ENCODE results near the gene TALDO1.

TALDO1 gene

DNA sequence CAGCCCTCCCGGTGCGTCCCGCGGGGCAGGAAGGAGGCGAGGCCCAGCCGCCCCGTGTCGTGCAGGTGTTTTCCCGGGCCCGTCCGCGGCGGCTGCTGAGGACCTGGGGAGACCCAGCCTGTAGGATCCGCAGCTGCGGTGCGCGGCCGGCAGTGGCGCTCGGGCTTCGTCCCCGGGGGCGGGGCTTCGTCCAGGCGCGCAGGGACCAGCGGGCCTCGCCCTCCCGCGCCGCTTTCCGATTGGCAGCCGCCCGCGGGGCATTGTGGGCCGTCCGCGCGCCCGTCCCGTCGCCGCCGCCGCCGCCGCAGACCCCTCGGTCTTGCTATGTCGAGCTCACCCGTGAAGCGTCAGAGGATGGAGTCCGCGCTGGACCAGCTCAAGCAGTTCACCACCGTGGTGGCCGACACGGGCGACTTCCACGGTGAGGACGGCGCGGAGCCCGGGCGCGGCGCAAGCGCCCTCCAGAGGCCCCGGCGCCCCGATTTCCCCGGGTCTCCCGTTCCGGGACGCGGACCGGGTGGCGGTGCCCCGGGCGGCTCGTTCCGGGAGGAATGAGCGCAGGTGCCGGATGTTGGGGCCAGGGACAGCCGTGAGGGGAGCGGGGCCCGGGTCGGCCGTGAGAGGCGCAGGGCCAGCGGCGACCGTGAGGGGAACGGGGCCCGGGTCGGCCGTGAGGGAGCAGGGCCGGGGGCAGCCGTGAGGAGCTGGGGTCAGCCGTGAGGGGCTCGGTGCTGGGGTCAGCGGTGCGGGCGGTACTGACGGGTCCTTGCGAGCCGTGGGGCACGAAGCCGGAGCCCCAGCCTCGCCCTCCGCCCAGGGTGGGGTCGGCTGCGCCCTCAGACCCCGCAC lies at the start of gene TALDO1:
TALDO1 (plus strand) TSS at position 307 of the 849 bp plus-strand sequence; CDS start at position 325, 18 bp downstream.
- DNase-seq = peak; percentile 51

DNA sequence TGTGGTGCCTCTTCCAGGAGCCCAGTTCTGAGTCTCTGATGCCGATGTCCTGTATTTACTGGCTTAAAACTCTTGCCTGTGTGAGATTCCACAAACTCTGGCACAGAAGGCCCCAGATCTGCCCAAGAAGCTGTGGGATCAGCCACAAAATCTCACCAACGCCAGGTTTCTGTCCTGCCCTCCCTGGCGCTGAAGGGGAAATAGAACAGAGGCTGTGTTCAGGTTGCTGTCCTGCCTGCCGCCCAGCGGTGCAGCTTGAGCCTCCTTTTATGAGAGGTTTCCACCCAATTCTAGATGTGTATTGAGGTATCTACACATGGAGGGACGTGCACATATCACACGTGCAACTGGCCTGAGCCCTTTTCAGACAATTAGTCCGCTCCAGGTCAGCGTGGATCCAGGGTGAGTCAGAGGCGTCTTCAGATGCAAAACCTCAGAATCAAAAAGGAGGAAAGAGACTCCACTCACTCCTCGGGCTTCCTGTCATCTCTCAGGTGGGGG lies 49.4 kb upstream of the TALDO1 start:
- no peak for DNase-seq

DNA sequence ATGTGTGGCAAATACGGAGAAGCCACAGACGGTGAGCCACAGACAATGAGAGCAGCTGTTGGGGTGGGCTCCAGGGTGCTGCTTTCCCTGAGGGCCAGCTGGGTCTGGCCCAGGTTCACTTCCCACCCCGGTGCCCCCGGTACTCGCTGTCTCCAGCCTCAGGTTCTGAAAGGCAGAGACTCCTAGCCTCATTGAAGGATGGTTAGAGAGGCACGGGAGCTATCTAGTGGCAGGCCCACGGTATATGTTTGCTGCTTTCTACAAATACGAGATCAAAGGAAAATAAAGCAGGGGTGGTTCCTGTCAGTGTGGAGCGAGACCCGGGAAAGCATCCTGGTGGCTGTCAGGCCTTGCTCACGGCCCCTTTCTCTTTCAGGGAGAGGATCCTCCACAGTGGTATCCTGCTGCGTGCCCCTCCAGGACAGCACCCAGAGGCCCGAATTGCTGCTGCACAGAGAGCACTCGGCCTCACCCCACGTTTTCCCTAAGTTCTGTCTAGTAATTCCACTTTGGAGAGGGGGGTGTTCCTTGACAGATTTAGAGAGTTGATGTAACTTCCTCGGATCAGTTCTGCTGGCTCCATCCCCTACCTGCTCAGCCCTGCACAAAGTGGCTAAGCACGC lies 48.7 kb upstream of the TALDO1 start:
- DNase-seq = no peak

DNA sequence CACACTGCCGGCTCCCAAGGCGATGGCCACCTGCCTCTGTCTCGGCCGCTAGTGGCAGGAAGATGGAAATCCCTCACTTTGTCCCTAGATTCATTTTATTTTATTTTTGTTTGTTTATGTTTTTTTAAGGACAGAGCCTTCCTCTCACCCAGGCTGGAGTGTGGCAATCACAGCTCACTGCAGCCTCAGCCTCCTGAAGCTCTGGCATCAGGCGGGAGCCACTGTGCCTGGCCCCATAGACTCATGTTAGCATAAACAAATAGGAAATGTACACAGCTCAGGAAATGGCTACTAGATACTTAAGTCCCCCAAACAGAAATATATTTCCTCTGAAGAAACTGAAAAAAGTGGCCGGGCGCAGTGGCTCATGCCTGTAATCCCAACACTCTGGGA lies 48.2 kb upstream of the TALDO1 start:
- DNase-seq = no peak

DNA sequence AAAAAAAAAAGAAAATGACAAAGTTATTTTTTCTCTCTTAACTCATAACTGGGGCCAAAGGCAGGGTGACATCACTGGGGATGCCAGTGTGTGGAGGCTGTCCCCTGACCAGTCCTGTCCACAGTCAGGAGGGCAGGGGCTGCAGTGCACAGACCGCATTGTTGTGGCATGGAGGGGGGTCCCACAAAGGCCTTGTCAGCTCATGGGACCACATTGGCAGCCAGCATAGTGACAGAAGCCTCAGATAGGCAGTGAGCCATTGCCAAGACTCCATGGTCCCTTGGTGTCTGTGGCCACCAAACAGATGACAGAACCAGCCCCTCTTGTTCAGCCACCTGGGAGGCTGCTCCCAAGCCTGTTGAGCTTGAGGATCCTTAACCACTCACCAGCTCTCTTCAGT lies 47.5 kb upstream of the TALDO1 start:
- no peak for DNase-seq

DNA sequence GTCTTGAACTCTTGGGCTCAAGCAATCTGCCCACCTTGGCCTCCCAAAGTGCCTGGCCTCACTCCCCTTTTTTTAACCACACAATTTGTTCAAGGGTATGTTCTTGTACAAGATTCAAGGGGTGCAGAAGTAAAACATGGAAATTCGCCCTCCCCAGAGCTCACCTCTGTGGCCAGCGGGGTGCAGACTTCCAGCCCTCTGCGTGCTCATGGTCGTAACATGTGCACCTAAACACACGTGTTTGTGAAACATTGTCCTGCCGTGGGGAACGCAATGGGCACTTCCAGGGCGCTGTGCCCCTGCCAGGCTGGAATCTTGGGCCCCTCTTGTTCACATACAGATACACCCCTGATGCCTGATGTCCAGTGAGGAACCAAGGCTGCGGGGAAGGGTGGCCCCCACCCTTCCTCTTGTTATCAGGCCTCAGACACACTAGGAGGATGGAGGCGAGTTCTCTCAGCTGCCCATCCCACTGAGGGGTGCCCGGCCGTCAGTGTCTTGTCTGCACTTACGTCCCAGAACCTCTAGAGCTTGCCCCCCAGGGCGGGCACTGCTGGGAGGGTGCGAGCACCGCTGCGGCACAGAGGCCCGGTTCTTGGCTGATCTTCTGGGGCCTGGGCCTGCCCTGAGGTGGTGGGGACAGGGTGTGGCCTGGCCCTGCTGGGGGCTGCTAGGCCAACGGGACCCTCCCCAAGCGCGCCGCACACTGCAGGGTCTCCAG lies 45.4 kb upstream of the TALDO1 start:
- no peak for DNase-seq

DNA sequence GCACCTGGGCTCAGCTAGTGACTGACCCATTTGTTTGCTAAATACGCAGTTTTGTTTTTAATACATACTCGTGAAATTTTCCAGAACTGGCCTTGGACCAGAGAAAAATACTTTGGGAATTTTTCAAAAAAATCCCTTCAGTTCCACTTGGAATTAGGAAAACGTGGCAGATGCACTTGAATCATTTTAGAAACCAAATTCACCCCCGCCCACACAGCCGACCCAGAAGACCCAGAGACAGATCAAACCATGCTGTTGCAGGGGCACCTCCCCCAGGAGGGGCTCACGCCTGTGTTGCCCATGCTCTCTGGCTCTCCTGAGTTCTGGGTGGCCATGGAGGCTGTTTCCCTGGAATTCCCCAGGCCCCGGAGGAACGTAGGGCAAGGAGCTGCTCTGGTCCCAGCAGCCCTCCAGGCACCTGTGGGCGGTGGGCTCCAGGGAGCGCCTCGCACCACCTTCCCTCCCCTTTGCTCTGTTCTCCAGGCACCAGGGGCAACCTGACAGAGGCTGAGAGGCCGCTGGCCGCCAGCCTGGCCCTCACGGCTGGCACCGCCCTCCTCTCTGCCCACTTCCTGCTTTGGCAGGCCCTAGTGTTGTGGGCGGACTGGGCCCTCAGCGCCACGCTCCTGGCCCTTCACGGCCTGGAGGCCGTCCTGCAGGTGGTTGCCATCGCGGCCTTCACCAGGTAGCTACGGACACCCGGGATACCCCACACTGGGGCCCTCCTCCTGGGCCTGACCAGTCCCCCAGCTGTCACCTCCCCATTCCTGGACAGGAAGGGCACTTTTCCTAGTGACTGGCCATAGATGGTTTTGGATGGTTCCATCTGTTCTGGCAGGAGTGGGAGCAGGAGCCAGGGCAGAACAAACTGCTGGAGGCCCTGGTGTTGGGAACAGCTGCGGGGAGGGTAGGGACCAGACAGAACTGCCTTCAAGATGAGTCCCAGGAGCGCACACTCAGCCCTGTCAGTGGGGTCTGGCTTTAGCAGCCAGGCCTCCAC lies 44.5 kb upstream of the TALDO1 start:
- DNase-seq = no peak

DNA sequence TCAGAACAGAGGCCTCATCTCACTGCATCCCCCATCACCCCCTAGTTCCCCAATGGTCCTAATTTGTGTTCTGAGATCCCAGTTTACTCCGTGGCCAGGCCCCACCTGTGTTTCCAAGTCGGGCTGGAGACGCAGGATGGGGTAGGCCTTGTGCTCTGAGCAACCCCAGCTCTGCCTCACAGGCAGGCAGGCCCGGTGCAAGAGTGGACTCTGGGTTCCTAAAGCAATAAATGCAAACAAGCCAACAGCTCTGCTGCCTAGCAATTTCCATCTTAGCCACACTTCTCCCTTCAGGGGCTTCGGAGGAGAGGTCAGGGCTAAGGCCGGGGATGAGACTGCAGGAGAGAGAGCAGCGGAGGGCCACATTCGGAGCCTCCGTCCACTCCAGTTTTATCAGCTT lies 43.8 kb upstream of the TALDO1 start:
- DNase-seq = no peak

DNA sequence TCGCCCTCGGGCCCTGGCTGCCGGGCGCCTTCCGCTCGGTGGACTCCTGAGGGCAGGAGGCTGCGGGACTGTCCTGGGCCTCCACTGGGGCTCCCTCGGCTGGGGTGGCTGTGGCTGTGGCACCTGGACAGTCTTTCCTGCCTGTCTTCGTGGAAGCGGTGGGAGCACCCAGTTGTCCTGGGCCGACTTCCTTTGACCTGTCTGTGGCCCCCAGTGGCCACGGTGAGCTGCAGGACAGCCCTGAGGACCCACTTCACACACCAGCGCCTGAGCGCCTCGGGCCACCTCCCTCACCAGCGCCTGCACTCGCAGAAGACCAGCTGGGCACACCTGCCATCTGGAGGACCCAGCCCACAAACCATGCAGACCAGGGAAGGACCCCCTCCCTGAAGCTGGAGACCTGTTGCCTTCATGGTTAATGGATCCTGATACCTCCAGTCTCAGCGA lies 43.0 kb upstream of the TALDO1 start:
- DNase-seq = no peak

DNA sequence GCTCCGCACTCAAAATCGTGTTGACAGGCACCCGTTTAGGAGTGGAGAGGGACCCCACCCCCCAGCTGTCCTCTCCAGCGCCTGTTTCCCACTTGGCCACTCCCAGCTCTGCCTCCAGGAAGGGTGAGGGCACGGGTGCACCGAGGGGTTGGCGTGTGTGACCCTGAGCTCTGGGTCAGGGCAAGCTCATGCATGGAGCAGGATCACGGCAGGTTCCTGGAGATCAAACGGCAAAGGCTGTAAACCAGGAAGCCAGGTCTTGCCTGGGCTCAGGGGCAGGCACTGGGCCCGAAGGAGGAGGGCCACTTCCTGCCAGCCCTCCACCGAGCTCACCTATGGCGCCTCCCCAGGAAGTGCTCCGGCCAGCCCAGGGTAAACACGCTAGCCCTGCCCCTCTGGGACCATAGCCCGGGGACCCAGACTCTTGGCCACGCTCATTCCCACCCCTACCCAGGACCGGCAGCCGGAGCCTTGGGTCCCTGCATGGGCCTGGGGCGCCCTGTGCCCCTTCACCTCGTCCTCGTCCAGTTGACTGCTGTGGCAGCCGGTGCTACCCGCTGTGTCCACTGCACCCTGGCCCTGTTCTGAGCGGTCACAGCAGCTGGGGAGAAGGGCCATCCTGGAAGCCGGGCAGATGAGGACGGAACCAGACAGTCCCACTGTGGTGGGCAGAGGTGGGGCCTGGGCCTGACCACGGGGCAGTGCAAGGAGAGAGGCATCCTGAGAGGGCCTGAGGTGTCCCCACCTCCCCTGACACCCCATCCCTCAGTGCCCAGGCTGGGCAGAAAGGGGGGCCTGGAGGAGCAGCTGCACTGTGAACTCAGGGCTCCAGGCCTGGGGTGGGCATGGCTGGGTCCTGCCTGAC lies 42.3 kb upstream of the TALDO1 start:
- no peak for DNase-seq

DNA sequence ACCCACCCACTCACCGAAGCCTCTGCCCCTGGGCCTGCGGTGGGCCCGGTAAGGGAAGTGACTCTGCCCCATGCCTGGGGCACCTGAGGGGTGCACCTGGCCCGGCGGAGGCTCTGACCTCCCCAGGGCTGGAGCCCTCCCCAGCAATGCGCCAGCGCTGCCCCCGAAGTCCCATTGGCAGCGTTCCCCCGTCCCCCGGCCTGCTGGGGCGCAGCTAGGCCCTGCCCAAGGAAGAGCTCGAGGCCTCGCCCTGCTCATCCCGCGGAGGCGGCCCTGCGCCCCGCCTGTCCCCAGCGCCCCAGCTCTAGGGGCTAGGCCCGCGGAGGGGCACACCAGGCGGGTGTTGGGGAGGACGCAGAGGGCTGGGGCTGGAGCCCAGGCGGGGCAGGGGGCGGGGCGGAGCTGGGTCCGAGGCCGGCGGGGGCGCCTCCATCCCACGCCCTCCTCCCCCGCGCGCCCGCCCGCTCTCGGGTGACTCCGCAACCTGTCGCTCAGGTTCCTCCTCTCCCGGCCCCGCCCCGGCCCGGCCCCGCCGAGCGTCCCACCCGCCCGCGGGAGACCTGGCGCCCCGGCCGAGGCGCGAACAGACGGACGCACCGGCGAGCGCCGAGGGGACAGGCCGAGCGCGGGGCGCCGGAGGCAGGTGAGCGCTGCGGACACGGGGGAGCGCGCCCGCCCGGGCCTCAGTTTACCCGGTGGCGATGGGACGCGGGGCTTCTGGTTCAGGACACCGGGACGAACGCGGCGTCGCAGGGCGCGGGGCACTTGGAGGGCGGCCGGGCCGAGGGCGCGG lies 41.4 kb upstream of the TALDO1 start, which contains the start of gene EPS8L2:
EPS8L2 (plus strand) TSS at position 586 of the 793 bp plus-strand sequence. CDS start 3,177 bp downstream, outside the sequence.
- DNase-seq = no peak

DNA sequence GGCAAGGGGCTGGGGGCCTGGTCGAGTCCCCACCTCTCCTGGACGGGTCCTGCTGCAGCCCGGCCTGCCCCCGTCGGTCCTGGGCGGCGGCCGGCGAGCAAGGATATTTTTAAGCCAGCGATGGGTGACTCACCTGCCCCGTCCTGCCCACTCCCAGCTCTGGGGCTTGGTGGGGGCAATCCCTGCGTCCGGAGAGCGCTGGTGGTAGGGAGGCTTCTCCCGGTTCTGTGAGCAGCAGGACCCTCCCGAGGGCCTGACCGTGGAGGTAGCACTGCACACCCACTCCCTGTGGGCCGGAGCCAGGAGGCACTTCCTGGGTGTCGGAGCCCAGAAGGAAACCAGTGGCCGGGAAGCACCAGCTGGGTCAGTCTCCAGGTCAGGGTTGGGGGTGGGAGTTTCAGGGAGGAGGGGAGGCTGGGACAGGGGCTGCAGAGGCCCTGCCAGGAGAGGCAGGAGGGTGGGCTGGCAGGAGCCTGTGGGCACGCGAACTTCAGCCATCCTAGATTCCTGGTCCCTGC lies 40.8 kb upstream of the TALDO1 start:
- no peak for DNase-seq

DNA sequence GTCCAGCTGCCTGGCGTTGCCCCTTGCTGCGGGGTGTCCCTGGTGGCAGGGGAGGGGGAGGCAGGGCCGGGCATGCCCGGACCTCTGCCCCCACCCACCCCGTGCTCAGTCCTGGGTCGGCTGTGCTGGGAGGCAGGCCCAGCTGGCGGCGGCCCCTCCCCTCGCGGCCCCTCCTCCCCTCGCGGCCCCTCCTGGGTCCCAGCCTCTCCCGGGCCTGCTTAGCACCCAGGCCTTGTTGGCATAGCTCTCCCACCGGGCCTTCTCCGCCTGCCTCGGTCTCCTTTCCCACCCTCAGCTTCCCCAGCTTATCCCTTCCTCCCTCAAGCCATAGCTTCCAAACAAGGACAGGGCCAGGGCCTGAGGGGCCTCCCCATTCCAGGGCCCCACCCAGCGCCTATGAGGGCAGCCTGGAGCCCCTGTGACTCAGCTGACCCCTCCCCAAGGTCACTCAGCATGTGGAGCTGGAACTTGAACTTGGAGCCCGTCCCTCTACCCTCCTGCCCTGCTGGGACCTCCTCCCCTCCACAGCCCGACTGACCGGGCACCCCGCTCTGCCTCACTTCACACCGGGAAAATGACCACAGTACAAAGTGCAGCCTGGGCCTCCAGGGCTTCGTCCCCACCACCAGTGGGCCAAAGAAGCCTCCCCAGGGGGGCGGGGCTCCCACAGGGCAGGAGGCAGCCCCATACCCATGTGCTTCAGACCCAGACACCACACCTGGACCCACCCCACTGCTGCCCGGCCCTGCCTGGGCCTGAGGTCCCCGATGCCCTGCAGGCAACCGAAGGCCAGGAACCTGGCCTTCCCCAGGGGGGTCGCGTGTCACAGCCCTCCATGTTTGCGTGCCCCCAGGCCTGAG lies 40.1 kb upstream of the TALDO1 start:
- DNase-seq = no peak

DNA sequence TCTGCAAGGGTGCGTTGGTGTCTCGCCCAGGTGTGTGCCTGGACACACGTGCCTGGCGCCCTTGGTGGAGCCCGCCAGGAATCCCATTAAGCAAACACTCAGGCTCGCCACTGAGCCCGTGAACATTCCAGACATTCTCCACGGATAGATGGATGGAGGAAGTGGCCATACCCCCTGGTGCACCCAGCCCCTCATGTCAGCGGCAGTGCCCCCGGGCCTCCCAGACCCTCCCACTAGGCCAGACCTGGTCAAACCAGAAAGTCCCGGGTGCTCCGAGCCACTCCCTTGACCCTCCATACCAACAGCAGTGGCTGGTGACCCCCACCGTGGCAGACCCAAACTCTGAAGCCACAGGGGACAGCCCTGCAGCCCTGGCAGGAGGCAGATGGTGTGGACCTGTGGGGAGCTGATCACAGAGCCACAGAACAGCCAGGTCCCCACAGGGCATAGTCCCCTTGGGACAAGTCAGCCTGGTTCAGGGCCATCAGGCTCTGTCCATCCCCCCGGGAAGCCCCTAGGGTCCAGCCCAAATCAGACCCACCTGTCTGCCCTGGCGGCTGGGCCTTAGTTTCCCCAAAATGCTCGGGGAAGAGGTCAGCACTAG lies 39.3 kb upstream of the TALDO1 start:
- DNase-seq = no peak

DNA sequence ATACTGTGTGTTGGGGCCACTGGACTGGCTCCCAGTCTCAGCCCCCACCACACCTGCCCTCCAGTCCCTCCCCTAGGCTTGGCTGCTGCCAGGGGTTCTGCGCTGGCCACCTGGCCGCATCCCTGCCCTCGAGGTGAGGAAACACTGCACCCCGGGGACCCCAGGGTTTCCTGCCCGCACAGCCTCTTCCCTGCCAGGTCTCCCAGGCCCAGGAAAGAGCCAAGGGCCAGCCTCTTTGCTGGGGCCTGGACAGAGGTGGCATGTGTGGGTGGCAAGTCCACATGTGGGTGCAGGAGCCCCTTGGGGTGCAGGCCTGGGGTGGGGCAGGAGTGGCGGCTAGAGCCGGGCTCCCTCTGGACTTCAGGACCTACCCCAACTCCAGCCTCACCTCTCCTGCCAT lies 38.8 kb upstream of the TALDO1 start:
- DNase-seq = no peak

DNA sequence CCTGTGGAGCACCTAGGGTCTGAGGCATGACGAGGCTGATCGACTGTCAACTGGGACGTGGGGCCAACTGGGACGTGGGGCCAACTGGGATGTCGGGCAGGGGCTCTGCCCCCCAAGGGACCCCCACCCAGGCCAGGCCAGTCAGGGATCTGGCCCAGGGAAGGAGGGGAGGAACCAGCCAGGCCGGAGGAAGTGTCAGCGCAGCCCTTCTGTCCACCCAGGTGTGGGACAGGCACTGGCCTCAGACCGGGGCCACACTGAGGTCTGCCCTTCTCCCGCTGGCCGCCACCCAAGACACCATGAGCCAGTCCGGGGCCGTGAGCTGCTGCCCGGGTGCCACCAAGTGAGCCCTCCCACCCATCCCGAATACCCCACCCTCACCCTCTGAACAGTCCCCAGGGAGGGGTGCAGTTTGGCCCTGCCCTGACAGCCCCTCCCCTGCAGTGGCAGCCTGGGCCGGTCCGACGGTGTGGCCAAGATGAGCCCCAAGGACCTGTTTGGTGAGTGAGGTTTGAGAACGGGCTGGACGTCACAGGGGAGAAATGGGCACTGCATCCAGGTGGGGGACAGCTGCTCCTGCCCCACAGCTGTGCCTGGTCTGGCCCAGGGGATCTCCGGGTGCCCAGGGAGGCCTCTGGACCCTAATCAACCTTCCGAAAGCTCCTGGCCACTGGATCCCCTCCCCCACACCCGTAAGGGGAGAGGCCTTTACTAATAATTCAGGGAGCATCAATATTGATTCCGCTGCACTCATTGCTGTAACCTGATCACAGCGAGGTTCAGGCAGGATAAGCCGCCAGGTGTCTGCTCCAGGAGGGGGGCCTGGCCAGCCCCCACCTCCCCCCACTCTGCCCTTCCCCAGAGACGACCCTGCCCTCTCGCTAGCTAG lies 37.9 kb upstream of the TALDO1 start:
- no peak for DNase-seq

DNA sequence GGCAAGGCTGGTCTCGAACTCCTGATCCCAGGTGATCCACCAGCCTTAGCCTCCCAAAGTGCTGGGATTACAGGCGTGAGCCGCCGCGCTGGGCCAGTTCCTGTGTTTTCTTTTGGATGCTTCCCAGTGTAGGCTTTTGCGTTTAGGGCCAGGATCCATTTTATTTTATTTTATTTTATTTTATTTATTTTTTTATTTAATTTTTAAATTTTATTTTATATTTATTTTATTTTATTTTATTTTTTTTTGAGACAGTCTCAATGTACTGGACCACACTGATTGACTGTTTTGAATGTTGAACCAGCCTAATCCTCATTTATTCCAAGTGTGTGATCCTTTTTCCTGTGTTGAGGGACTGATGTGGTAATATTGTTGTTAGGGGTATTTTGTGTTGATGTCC lies 32.8 kb upstream of the TALDO1 start:
- DNase-seq = no peak
